Measurements from ENCODE around the gene RCE1.

RCE1 gene

DNA sequence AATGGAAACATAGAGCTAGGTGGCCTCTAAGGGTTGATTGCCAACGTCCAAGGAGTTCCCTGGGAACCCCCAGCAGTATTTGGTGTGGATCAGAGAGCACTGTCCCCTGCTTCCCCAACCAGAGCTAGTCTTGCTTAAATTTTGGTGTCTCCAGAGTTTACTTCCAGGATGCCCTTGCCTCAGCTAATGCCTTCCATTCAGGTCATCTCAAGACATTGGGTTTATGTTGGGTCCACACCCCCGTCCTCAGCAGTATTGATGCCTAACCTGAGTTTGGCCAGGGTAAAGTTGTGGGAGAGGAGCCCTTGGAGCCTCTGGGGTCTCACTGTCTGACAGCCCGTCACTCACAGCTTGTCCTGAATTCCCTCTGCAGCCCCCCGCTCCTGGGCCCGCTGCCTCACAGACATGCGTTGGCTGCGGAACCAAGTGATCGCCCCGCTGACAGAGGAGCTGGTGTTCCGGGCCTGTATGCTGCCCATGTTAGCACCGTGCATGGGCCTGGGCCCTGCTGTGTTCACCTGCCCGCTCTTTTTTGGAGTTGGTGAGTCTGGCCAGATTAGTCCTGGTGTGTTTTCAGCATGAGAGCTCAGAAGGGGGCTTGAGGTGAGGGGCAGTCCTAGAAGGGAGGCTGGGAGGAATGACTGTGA, 1.4 kb downstream of the RCE1 start:
- DNase-seq (ENCODE audit: low read depth in 1 of 2, low spot score in 1 of 2) = no peak

DNA sequence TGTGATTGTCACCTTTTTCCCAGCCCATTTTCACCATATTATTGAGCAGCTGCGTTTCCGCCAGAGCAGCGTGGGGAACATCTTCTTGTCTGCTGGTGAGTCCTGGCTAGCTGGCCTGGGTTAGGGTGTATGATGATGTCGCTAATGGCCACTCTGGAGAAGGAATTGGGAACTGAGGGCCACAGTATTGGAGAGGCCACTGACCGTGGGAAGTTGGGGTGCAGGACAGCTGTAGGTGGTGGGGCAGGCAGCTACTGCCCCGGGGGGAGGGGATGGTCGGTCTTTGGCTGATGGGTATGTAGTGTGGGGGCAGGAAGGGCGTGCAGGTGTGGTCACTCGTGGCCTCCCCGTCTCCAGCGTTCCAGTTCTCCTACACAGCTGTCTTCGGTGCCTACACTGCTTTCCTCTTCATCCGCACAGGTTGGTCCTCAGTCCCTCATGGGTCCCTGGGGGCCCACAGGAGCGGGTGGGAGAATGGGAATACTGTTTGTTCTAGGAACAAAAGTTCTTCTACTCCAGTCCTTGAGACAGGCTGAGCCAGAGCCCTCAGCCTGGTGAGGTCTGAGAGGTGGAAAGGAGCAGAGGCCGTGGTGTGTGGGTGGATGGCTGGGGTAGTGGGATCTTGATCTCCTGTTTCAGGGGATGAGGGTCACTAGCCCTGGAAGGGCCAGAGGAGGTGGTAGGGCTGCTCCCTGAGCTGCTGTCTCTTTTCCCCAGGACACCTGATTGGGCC, 2.1 kb downstream of the RCE1 start:
- DNase-seq (ENCODE audit: low read depth in 1 of 2, low spot score in 1 of 2) = no peak

DNA sequence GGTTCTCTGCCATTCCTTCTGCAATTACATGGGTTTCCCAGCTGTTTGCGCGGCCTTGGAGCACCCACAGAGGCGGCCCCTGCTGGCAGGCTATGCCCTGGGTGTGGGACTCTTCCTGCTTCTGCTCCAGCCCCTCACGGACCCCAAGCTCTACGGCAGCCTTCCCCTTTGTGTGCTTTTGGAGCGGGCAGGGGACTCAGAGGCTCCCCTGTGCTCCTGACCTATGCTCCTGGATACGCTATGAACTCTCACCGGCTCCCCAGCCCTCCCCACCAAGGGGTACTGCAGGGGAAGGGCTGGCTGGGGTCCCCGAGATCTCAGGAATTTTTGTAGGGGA, 2.6 kb downstream of the RCE1 start:
- DNase-seq (ENCODE audit: low read depth in 1 of 2, low spot score in 1 of 2) = no peak

DNA sequence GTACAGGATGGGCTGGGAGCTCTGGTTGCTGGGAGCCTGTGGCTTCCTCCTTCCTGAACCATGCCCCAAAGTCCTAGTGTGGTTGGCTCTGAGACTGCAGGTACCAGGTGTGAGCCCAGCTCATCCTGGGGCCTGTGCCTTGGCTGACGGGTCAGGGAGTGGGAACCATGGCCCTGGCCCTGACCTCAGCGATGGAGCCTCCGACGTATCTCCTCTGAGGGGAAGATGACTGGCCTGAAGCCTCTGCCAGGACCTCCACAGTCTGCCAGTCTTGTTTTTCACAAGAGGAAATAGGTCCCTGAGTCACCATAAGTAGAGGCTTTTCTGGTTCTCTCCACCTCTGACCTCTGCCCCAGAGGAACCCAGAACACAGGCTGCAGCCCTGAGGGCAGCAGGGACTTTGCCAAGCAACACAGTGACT, 3.4 kb downstream of the RCE1 start:
- no peak for DNase-seq (ENCODE audit: low read depth in 1 of 2, low spot score in 1 of 2)

DNA sequence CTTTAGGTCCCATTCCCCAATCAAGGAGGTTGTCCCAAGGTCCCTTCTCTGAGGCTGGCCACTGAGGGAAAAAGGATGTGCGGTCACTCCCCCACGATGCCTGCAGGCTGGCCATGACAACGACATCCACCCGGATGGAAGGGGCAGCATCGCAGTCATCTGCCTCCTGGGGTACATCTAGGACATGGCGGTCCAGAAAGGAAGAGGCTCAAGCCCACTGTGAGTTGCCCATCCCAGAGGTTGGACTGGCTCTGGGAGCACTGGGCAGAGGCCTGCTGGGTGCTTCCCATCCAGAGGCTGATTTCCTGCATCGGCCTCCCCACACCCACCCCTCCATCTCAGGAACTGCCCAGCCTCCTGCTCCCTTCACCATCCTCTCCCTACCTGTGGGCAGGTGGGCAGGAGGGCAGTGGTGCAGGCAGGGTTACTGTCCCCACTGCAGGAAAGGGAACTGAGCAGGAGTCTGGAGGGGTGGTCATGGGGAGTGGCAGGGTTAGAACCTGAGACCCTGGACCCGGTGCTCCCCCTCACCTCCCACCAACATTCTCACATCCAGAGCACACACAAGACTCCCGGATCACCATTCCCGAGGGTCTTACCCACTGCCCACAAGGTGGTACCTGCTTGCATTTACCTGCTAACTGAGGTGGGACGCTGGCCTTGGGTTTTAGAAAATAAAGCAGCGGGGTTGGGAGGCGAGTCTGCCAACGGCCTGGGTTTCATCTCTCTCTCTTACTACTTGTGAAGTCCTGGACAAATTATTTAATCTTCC, 4.4 kb downstream of the RCE1 start:
- no peak for DNase-seq (ENCODE audit: low read depth in 1 of 2, low spot score in 1 of 2)

DNA sequence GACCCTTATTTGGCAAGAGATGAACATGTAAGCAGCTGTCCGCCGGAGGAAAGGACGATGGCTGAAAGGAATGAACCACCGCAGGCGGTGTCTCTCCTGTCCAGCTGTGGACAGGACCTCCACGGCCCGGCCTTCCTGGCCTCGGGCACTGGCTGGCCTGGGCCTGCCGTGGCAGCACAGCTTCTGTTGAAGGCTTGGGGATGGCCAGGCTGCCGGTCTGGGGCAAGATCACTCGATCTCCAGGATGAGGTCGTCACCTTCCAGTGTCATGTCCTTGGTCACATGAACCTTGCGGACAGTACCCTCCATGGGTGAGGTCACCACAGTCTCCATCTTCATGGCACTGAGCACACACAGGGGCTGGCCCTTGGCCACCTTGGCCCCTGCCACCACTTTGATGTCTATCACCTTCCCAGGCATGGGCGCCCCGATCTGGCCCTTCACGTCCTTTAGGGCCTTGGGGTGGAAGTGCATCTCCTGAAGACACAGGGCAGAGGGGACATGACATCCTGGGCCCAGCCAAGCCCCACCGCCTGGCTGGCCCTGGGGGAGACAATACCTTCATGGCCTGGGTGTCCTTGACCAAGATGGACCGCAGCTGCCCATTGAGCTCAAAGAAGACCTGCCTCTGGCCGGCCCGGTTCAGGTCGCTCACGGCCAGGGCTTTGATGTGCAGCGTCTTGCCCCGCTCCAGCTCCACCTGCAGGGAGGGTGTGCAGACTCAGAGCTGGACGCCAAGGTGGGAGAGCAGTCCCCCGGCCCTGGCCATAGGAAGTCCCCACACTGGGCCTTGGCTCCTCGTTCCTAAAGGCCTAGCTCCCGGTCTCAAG, 5.6 kb downstream of the RCE1 start:
- DNase-seq (ENCODE audit: low read depth in 1 of 2, low spot score in 1 of 2) = no peak

DNA sequence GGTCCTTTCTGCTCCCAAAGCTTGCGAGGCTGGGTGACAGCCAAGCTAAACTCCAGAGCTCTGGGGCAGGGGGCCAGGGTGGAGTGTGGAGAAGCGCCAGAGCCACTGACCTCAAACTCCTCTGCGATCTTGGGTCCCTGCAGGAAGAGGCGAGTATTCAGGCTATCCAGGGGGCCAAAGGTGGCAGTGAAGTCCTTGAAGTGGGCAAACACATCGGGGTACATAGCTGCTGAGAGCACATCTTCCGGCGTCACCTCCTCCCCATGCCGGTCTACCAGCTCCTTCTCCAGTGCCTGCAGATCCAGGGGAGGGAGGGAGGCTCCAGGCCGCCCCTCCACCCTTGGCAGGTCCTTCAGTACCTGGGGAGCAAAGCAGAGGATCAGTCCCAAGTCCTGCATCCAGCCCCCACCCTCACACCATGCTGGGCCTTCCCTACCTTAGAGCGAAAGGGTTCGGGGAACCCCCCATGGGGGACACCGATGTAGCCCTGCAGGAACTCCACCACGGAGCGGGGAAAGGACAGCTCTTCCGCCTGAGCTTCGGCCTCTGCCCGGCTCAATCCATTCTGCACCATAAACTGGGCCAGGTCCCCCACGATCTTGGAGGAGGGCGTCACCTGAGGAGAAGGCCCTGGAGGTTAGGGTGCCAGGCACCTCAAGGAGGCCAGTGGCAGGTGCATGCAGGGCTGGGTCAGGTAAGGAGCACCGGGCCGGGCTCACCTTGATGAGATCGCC, 6.4 kb downstream of the RCE1 start:
- no peak for DNase-seq (ENCODE audit: low read depth in 1 of 2, low spot score in 1 of 2)

DNA sequence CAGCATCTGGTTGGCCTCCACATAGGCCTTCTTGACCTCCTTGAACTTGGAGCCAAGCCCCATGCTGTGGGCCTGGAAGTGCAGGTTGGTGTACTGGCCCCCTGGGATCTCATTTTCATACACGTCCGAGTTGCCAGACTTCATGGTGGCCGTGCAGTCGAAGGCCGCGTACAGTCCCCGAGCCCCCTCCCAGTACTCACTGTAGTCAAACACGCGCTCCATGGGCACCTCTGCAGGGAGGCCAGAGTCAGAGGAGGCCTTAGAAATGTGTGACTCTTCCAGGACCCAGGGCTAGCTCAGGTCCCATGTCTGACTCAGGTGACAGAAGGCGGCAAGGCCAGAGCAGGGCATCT, 7.0 kb downstream of the RCE1 start:
- DNase-seq (ENCODE audit: low read depth in 1 of 2, low spot score in 1 of 2) = no peak

DNA sequence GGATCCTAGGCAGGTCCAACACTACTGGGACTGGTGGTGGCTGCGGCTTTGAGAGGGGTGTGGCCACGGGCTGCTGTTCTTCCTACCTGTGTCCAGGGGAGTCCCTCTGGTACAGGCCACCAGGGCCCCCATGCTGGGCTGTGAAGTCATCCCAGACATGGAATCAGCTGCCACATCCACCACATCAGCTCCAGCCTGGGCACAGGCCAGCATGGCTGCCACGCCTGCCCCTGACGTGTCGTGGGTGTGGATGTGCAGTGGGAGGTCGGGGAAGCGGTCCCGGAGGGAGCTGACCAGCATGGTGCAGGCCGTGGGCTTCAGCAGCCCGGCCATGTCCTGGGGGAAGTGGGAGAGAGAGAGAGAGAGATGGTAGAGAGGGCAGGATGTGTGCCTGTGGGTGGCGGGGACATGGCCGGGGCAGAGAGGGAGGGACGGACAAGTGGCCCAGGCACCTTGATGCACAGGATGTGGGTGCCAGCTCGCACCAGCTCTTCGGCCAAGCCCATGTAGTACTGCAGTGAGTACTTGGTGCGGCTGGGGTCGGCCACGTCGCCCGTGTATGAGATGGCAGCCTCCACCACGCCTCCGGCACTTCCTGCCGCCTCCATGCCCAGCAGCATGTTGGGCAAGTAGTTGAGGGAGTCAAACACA, 7.5 kb downstream of the RCE1 start:
- no peak for DNase-seq (ENCODE audit: low read depth in 1 of 2, low spot score in 1 of 2)

DNA sequence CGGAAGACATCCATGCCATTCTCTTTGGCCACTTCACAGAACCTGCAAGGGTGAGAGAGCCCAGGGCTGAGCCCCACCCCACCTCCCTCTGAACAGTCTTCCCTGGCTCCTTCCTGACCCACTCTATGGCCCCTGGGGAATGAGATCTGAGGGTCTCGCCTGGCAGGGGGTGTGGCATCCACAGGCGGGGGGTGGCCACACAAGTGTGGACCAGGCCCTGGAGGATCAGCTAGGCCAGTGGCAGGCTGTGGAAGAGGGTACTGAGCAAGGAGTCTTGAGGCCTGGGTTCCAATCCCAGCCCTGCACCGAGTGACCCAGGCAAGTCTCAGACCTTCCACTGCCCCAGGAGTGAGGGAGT, 8.0 kb downstream of the RCE1 start:
- no peak for DNase-seq (ENCODE audit: low read depth in 1 of 2, low spot score in 1 of 2)

DNA sequence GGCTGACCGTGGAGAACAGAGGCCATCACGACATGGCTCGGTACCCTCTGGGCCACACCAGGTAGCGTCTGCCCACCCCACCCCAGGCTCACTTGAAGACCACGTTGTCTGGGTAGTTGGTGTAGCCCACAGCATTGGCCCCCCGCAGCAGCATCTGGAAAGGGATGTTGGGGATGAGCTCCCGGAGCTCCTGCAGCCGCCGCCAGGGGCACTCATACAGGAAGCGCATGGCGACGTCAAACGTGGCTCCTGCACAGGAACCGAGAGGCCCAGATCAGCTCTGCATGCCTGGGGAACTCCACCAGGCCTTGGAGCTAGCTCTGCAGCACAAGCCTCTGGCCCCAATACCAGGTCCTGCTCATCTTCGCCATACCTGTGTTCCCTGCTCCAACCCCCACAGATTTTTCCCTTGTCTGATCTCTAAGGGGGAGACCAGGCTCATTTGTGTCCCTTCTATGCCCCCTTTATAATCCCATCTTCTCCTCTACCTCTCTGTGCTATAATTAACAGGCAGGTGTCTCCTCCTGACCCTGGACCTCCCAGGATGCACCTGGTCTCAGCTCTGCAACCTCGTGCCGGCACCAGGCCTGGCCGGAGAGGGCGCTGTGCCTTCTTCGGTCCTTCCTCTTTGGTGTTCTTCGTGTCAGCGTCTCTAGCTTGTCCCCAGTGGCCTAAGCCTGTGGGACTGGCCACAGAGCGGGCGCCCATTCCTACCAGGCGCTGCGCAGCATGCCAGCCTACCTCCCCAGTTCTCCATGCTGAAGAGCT, 8.6 kb downstream of the RCE1 start:
- DNase-seq (ENCODE audit: low read depth in 1 of 2, low spot score in 1 of 2) = no peak

DNA sequence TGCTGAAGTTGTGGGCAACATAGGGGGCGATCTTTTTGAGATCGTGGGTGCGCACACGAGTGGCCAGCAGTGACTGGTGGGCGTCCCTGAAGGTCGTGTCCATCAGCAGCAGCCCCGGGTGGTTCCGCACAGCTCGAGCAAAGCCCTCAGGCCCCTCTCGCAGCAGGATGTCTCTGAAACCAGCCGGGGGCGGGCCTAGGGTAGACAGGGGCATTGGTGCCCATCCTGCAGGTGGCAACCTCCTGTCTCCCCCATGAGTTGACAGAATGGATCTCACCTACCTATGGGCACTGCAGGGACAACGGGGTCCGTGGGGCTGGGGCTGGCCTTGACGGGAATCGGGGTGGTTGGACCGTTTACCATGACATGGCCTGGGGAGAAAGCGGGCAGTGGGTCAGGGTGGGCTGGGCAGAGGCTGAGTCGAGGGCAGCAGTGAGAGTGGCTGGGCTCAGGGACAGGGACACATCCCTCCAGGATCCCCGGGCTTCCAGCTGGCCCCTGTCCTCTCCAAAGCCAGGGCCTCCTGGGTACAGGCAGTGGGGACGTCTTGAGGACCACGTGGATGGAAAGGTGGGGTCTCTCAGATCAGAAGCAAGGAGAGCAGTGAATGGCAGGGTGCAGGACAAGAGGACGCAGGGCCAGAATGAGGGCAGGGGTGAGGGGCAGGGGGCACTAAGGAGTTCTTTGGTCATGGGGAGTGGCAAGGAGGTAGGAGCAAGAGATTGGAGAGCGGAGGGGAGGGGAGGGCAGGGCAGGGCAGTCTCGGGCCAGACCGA, 9.4 kb downstream of the RCE1 start:
- DNase-seq (ENCODE audit: low read depth in 1 of 2, low spot score in 1 of 2) = no peak

DNA sequence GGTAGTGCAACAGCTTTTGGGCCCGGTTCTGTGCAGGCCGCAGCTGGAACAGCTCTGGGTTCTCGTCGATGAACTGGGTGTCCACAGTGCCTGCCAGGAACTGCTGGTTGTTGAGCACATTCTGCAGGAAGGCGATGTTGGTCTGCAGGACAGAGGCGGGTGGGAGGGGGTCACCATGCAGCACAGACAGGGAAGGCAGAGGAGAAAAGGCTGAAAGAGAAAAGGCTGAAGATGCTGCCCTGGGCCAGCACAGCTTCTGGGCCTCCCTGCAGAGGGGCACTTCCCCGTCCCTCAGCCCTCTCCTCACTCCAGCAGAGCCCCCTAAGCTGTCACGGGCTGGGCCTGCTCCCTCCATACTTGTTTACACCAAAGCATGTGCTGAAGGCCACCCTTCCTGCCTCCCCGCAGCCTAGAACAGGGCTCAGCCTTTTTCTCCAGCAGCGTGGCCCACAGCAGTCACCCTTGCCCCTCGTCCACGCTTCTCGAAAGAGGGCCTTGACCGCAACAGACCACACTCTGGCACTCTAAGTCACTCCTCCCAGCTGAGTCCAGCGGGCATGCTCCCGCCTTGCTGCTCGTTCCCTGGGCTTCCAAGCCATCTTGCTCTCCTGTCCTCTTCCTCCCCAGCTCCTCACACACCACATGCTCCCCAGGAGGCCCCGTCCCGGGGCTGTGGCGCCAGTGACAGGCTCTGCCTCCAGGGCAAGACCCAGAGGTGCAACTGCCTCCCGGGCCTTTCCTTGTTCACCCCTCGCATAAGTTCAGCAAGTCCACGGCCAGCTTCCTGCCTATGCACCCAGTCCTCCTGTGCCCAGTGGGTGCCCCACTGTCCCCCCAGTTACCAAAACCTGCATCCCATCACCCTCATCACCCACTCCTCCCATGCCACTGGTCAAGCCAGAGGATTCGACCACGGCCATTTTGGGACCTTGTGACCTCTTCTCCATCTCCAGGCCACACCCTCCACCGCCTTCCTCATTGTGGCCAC, 10.3 kb downstream of the RCE1 start:
- no peak for DNase-seq (ENCODE audit: low read depth in 1 of 2, low spot score in 1 of 2)

DNA sequence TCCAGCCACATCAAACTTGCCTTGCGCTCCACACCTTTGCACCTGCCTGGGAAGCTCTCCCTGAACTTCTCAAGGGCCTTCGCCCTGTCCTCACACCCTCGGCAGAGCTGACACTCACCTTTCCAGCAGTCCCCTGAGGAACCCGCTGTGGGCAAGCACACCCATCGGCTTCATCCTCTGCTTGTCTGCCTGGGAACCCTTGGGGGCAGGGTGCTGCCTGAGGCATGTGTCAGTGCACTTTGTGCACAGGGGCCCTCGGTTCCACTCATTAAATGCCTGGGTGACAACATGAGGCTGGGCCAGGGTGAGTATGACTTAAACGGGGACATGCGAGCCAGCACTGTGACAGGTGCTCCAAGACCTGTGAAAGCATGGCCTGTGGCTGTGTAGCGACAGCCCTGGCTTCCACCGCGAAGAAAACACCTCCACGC, 11.0 kb downstream of the RCE1 start:
- DNase-seq (ENCODE audit: low read depth in 1 of 2, low spot score in 1 of 2) = no peak

DNA sequence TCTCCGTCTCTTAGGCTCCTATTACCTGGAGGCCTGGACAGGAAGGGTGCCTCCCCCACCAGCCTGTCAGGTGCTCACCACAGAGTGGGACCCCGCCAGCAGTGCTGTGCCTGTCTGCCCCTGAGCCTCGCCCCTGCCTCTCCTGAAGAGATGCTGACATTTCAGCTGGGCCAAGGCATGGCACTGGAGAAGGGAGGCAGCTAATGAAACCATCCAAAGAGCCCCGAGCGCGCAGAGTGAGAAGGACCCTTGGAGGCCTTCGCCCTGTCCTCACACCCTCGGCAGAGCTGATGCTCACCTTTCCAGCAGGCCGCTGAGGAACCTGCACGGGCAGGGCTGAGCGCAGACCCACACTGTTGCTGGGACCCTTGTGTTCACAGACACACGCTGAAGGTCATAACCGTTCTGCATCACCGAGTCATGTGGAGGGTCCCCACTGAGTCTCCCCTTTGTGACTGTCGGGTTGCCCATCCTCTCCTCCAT, 11.5 kb downstream of the RCE1 start:
- DNase-seq (ENCODE audit: low read depth in 1 of 2, low spot score in 1 of 2) = no peak

DNA sequence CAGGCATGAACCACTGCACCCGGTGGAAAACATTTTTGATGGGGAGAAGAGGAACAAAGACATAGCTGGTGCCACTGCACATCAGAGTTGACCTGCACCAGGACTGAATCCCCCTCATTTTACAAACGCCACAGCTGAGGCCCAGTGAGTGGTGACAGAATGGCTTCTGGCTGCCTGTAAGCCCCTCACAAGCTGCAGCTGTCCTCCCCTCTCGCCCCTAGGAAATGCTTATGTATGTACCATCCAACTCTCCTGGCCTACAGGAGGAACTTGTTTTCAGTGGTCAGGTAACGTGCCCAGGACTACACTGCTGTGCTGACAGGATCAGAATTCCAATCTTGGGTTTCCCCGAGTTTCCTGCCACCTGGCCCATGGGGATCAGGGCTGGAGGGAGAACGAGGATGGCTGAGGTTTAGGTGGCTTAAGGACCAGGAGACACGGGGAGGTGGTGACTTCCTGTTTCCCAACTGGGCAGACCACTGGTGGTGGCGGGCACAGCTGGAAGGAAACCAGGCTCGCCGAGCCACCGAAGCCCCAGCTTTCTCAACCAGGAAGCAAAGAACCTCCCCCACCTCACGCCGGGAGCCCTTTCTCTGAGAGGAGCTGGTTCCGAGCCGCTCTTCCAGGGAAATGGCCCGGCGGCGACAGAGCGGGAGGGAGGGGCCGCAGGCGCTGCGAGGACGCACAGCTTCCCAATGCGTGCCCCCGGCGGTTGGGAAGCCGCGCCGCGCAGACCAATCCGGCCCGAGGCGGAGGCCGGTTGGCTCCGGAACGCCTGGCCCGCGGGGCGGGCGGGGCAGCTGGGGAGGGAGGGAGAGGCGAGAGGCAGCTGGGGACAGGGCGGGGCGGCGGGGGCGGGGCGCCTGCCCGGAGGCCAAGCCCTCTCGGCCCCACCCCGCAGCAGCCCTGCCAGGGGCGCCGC, 12.6 kb downstream of the RCE1 start:
- DNase-seq (ENCODE audit: low read depth in 1 of 2, low spot score in 1 of 2) = peak; percentile 51 to 65

All from activated T-helper 1 cell treated with anti-CD3 and anti-CD28 coated beads, Interleukin-2, amount 50 U/mL, for 16 hours (primary cell).